Lung (tissue), 12 donors: Measurements from ENCODE around the gene METTL27. TPM values are rescaled to one million over a fixed set of nuclear protein-coding genes. Genes with fewer than 3 reads are reported as not detected.

Source experiments
- ATAC-seq: fragments of 200-7000 bp; cut with Tn5 transposase; one replicate; pipeline ENCODE4 v1.9.1; 2020; ENCODE audit warnings: moderate number of reproducible peaks; ENCODE audit not compliant: insufficient read depth, low FRiP score
- DNase-seq, 3 donors: peaks; one replicate each; pipeline ENCODE4 v3.0.0-alpha.2; 2013 to 2017
- H3K27ac ChIP-seq, 2 donors: one replicate each; pipeline ENCODE4 v1.5.1; 2013; ENCODE audit warnings: mild to moderate bottlenecking in 2 of 2, moderate library complexity in 2 of 2, control low read depth in 1 of 2, inconsistent platforms in 1 of 2, low read depth in 1 of 2, low read length in 1 of 2
- H3K27me3 ChIP-seq, 3 donors: one replicate each; pipeline ENCODE4 v1.5.1; 2013; ENCODE audit warnings: low read length in 2 of 3; ENCODE audit not compliant: control insufficient read depth in 3 of 3, insufficient read depth in 3 of 3
- H3K36me3 ChIP-seq, 4 donors: one replicate each; pipeline ENCODE4 v1.5.1; 2013; ENCODE audit warnings: low read length in 4 of 4, mild to moderate bottlenecking in 1 of 4, moderate library complexity in 1 of 4; ENCODE audit not compliant: control insufficient read depth in 4 of 4, insufficient read depth in 4 of 4
- H3K4me1 ChIP-seq, 5 donors: one replicate each; pipeline ENCODE4 v1.5.1; 2013; ENCODE audit warnings: low read length in 5 of 5, mild to moderate bottlenecking in 2 of 5, moderate library complexity in 1 of 5; ENCODE audit not compliant: control insufficient read depth in 5 of 5, insufficient read depth in 5 of 5
- H3K4me3 ChIP-seq: one replicate; pipeline ENCODE4 v1.5.1; 2013; ENCODE audit warnings: mild to moderate bottlenecking, control low read depth, moderate library complexity
- H3K9ac ChIP-seq, 2 donors: one replicate each; pipeline ENCODE4 v1.5.1; 2013; ENCODE audit warnings: low read length in 2 of 2, control low read depth in 1 of 2; ENCODE audit not compliant: insufficient read depth in 1 of 2
- H3K9me3 ChIP-seq, 4 donors: one replicate each; pipeline ENCODE4 v1.5.1; 2013; ENCODE audit warnings: low read length in 3 of 4, mild to moderate bottlenecking in 1 of 4, moderate library complexity in 1 of 4; ENCODE audit not compliant: control insufficient read depth in 4 of 4, insufficient read depth in 3 of 4
- WGBS, 2 donors: extraction: QIAGEN DNeasy Blood & Tissue Kit; methylation state at CpG; one replicate each; pipeline ENCODE4 v1.1.7; 2013; 5-methylcytosine and 5-hydroxymethylcytosine counted together
- polyA plus RNA-seq, 2 donors: library from polyadenylated mRNA; stranded (reverse); fragments of 200-250 nt; gene quantifications; one replicate each; pipeline ENCODE4 v1.2.1, GENCODE V29; 2013
- total RNA-seq, 2 donors: library from RNA; depleted of rRNA in 1 of 2; stranded (reverse); fragments of >200 nt in 1 of 2; gene quantifications; one replicate each; pipeline ENCODE4 v1.2.1, GENCODE V29; 2014 to 2021
- TF ChIP-seq, protein P1 (sequence below): IDR thresholded peaks from 2 replicates; pipeline ENCODE4 v1.5.1; 2012; ENCODE audit warnings: mild to moderate bottlenecking; ENCODE audit errors: control extremely low read depth, extremely low read depth
- donor health status: control.
- donor health status: control.
- donor health status: Bipolar disorder and iron deficiency.
- donor health status: healthy.
- donor health status: DM: yes; HTN: yes; CAD: no.

The METTL27 gene
- total and polyA plus RNA-seq, 4 donors: 2.3 to 22.1 (median 5.1) TPM

DNA sequence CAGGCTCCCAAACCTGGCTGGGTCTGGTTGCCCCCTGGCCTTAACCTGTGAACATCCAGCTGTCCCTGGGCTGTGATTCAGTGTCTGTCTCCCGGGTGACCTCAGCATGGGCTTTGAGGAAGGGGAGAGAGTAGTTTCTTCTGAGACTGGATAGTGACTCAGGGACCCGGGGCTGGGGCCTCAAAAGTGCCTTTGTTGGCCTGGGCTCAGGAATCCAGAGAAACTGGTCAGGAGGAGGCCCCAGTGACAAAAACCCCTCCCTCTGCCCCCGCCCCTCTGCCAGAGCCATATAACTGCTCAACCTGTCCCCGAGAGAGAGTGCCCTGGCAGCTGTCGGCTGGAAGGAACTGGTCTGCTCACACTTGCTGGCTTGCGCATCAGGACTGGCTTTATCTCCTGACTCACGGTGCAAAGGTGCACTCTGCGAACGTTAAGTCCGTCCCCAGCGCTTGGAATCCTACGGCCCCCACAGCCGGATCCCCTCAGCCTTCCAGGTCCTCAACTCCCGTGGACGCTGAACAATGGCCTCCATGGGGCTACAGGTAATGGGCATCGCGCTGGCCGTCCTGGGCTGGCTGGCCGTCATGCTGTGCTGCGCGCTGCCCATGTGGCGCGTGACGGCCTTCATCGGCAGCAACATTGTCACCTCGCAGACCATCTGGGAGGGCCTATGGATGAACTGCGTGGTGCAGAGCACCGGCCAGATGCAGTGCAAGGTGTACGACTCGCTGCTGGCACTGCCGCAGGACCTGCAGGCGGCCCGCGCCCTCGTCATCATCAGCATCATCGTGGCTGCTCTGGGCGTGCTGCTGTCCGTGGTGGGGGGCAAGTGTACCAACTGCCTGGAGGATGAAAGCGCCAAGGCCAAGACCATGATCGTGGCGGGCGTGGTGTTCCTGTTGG, 11.4 kb downstream of the METTL27 start, which contains the start of gene CLDN4:
Gene CLDN4, plus strand, starts transcription at position 316 of the 903 bp plus-strand sequence. Its CDS starts 206 bp downstream, at position 522.
- Histone ChIP-seq H3K27me3 (peaks cover 0 to 5% (median 3%) of the 10 kb centered on the region in 3 donors), H3K27ac (peak within 1 kb of the TSS in 1 of 2 donors; percentile 93), H3K9ac (peak within 1 kb of the TSS; percentile 75 to 87), H3K9me3 (no peaks in the 10 kb centered on the region), H3K4me1 (peaks cover 0 to 23% (median 15%) of the 10 kb centered on the region in 5 donors), H3K36me3 (no peaks in the 10 kb centered on the region), H3K4me3 (peak within 1 kb of the TSS; percentile 54)
- peak; percentile 78 to 89 (median 88) for DNase-seq
- 66 to 84% methylated on average over 42 of the region's 42 CpGs for WGBS, 2 donors
- TF ChIP-seq, protein P1, sequence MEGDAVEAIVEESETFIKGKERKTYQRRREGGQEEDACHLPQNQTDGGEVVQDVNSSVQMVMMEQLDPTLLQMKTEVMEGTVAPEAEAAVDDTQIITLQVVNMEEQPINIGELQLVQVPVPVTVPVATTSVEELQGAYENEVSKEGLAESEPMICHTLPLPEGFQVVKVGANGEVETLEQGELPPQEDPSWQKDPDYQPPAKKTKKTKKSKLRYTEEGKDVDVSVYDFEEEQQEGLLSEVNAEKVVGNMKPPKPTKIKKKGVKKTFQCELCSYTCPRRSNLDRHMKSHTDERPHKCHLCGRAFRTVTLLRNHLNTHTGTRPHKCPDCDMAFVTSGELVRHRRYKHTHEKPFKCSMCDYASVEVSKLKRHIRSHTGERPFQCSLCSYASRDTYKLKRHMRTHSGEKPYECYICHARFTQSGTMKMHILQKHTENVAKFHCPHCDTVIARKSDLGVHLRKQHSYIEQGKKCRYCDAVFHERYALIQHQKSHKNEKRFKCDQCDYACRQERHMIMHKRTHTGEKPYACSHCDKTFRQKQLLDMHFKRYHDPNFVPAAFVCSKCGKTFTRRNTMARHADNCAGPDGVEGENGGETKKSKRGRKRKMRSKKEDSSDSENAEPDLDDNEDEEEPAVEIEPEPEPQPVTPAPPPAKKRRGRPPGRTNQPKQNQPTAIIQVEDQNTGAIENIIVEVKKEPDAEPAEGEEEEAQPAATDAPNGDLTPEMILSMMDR: no peak
- peak; percentile 42 for ATAC-seq

DNA sequence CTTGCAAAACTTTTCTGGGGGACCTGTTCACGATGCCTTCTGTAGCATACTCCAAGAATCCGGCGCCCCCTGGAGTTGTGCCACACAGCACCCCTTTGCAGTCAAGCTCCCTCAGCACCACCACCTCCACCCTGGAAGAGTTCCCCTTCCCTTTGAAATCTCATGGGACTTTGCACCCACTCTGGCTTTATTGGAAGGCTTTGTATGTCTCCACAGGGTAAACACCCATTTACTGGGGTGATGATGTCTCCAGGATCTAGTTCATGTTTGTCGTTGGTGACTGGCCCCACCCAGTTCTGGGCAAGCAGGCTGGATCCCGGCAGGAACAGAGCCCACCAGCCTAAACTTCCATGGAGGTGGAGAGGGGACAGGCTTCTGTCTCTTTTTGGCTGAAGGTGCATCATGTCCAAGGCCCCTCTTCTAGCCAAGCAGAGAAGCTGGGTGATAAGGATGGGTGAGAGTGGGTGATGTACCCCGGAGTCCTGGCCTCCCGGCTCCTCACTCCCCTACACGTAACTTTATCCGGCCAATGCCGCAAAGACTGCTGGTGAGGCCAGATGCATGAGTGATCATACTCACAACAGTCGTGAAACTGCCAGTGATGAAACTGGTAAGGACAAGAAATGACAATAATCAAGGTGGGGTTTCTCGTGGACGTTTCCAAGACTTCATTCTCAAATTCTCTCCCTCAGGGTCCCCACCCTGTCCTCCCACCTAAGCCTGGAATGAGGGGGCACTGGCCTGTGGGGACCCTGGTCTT, 12.2 kb downstream of the METTL27 start:
- Histone ChIP-seq H3K4me3 (no peak overlapping the region), H3K36me3 (no peaks in the 10 kb centered on the region), H3K9ac (peak overlapping the region; percentile 61 to 75), H3K27ac (peak overlapping the region in 1 of 2 donors; percentile 93), H3K9me3 (no peaks in the 10 kb centered on the region), H3K27me3 (peaks cover 0 to 5% (median 3%) of the 10 kb centered on the region in 3 donors), H3K4me1 (peaks cover 0 to 23% (median 15%) of the 10 kb centered on the region in 5 donors)
- TF ChIP-seq, protein P1: no peak
- DNase-seq (no peak), ATAC-seq (no peak)
- 61 to 74% methylated on average over 13 of the region's 13 CpGs for WGBS, 2 donors

DNA sequence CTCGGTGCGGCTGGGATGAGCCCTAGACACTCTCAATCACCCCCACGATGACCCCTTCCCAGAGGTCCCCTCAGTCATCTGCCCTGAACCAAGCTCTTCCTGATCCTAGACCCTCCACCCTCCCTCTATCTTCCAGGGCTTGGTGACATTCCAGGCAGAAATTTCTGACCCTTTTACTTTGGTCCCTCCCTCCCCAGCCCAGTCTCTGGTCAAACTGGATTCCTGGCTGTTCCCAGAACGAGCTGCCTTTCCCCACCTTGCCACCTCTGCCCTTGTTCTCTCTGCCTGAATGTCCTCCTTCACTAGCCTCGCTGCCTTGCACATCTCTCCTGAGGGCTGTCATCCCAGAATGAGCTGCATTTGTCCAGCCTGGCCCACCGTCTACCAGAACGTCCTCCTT, 12.8 kb downstream of the METTL27 start:
- H3K36me3 ChIP-seq: no peaks in the 10 kb centered on the region
- peak overlapping the region in 1 of 2 donors; percentile 56 for H3K9ac ChIP-seq
- TF ChIP-seq, protein P1: no peak
- ATAC-seq: no peak
- peak in 2 of 3 donors; percentile 33 to 58 for DNase-seq
- peaks cover 0 to 5% (median 3%) of the 10 kb centered on the region in 3 donors for H3K27me3 ChIP-seq
- peak overlapping the region in 1 of 2 donors; percentile 93 for H3K27ac ChIP-seq
- H3K4me3 ChIP-seq: no peak overlapping the region
- 51 to 62% methylated on average over 7 of the region's 7 CpGs for WGBS, 2 donors
- H3K9me3 ChIP-seq: no peaks in the 10 kb centered on the region
- H3K4me1 ChIP-seq: peaks cover 0 to 23% (median 14%) of the 10 kb centered on the region in 5 donors
